Hepatocyte (in vitro differentiated cells): ENCODE measurements around the gene FRRS1.

ENCODE experiments used
- EZH2 ChIP-seq: fragments of 200-600 bp; sonication (generic); IDR thresholded peaks from 2 replicates; pipeline ENCODE4 v1.6.1; 2016; ENCODE audit warnings: antibody characterized with exemption, mild to moderate bottlenecking, borderline replicate concordance
- TF ChIP-seq, protein P1 (sequence below): fragments of 200-600 bp; sonication (generic); IDR thresholded peaks from 2 replicates; pipeline ENCODE4 v1.5.1; 2016; ENCODE audit warnings: antibody characterized with exemption, mild to moderate bottlenecking; ENCODE audit not compliant: poor library complexity

DNA sequence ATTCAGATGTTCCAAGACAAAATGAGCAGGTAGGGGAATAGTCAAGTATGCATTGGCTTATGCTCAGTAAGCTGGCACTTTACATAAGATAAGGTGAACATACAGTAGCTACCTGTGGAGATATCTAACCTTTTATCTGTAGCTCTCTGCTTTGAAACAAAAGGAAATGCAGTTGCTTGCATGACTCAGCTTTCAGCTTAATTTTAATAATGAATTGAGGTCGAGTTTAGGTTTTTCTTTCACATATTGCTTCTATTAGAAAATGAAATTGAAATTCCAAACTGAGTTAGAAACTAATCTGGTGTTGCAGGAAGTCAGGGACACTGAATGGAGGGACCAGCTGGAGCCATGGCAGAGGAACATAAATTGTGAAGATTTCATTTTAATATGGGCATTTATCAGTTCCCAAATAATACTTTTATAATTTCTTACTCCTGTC lies 8.3 kb downstream of the FRRS1 start:
- TF ChIP-seq, protein P1, sequence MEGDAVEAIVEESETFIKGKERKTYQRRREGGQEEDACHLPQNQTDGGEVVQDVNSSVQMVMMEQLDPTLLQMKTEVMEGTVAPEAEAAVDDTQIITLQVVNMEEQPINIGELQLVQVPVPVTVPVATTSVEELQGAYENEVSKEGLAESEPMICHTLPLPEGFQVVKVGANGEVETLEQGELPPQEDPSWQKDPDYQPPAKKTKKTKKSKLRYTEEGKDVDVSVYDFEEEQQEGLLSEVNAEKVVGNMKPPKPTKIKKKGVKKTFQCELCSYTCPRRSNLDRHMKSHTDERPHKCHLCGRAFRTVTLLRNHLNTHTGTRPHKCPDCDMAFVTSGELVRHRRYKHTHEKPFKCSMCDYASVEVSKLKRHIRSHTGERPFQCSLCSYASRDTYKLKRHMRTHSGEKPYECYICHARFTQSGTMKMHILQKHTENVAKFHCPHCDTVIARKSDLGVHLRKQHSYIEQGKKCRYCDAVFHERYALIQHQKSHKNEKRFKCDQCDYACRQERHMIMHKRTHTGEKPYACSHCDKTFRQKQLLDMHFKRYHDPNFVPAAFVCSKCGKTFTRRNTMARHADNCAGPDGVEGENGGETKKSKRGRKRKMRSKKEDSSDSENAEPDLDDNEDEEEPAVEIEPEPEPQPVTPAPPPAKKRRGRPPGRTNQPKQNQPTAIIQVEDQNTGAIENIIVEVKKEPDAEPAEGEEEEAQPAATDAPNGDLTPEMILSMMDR = no peak
- TF ChIP-seq EZH2 = no peak
